T-cell (primary cell): ENCODE measurements around the gene PLEKHG2. TPM values are rescaled to one million over a fixed set of nuclear protein-coding genes. Genes with fewer than 3 reads are reported as not detected.

ENCODE experiments used
- ATAC-seq, 4 experiments: fragments of 200-7000 bp in 3 of 4; fragments of 150-1000 bp in 1 of 4; cut with Tn5 transposase; replicated peaks in 1 of 4; 1 replicate in 3 of 4; 2 replicates in 1 of 4; pipeline ENCODE4 v1.10.0; 2021; ENCODE audit warnings: moderate library complexity in 3 of 4, mild to moderate bottlenecking in 2 of 4, moderate number of reproducible peaks in 1 of 4
- CTCF ChIA-PET, 2 donors: fragments of 300-600 bp; sonication (Branson Sonifier 250); formaldehyde crosslinking; loops; one replicate each; lab custom pipeline; 2022; ENCODE audit warnings: antibody characterized with exemption in 2 of 2; lab: Charles Lee
- POLR2A ChIA-PET, 2 donors: fragments of 300-600 bp; sonication (Branson Sonifier 250); formaldehyde crosslinking; loops; one replicate each; lab custom pipeline; 2022; ENCODE audit warnings: antibody characterized with exemption in 2 of 2; lab: Charles Lee
- DNase-seq, 35 experiments: peaks; one replicate each; pipeline versions ENCODE4 v3.0.0 to v3.0.0-alpha.2; 2013 to 2023
- H3K27ac ChIP-seq: one replicate; pipeline ENCODE4 v1.5.1; 2013; ENCODE audit warnings: low read length
- H3K27me3 ChIP-seq, 2 experiments: replicated peaks in 1 of 2; 1 replicate in 1 of 2; 2 replicates in 1 of 2; pipeline versions ENCODE4 v1.6.1 to v1.7.0; 2013; ENCODE audit warnings: low read length in 1 of 2, mixed read lengths in 1 of 2; ENCODE audit not compliant: control insufficient read depth in 2 of 2, insufficient read depth in 2 of 2; ENCODE audit errors: extremely low read depth in 1 of 2
- H3K36me3 ChIP-seq, 2 donors: 1 replicate in 1 of 2; 2 replicates in 1 of 2; pipeline versions ENCODE4 v1.6.1 to v1.7.0; 2013; ENCODE audit warnings: low read length in 1 of 2; ENCODE audit not compliant: control insufficient read depth in 2 of 2, insufficient read depth in 1 of 2; ENCODE audit errors: extremely low read depth in 1 of 2
- H3K4me1 ChIP-seq, 2 experiments: 1 replicate in 1 of 2; 2 replicates in 1 of 2; pipeline versions ENCODE4 v1.6.1 to v1.7.0; 2013; ENCODE audit warnings: low read length in 2 of 2, mixed read lengths in 1 of 2; ENCODE audit not compliant: insufficient read depth in 2 of 2, control insufficient read depth in 1 of 2; ENCODE audit errors: extremely low read depth in 1 of 2
- H3K4me3 ChIP-seq, 2 donors: 1 replicate in 1 of 2; 2 replicates in 1 of 2; pipeline versions ENCODE4 v1.5.1 to v1.7.0; 2013; ENCODE audit warnings: mild to moderate bottlenecking in 2 of 2, low read length in 1 of 2, moderate library complexity in 1 of 2; ENCODE audit not compliant: control insufficient read depth in 1 of 2; ENCODE audit errors: extremely low read depth in 1 of 2
- H3K9me3 ChIP-seq: 2 replicates; pipeline ENCODE4 v1.7.0; 2013
- H3K27ac Mint-ChIP-seq, 2 donors: one replicate each; pipeline ENCODE4 v1.8.0; 2020 to 2021; ENCODE audit warnings: mild to moderate bottlenecking in 2 of 2, mixed read lengths in 2 of 2
- H3K27me3 Mint-ChIP-seq, 2 donors: one replicate each; pipeline ENCODE4 v1.8.0; 2021 to 2022; ENCODE audit warnings: mixed read lengths in 2 of 2
- H3K36me3 Mint-ChIP-seq: one replicate; pipeline ENCODE4 v1.8.0; 2021; ENCODE audit warnings: mixed read lengths
- H3K4me1 Mint-ChIP-seq, 3 donors: one replicate each; pipeline ENCODE4 v1.8.0; 2020 to 2022; ENCODE audit warnings: mixed read lengths in 3 of 3, mild to moderate bottlenecking in 1 of 3
- H3K4me3 Mint-ChIP-seq, 3 donors: one replicate each; pipeline ENCODE4 v1.8.0; 2020 to 2022; ENCODE audit warnings: mild to moderate bottlenecking in 3 of 3, mixed read lengths in 3 of 3, moderate library complexity in 3 of 3
- H3K9me3 Mint-ChIP-seq, 3 donors: one replicate each; pipeline ENCODE4 v1.8.0; 2020 to 2022; ENCODE audit warnings: mixed read lengths in 3 of 3
- WGBS: methylation state at CpG from one replicate; pipeline ENCODE4 v1.1.5; 2013; ENCODE audit warnings: missing lambda C conversion rate; ENCODE audit not compliant: insufficient coverage; 5-methylcytosine and 5-hydroxymethylcytosine counted together
- total RNA-seq, 35 experiments: library from RNA in 6 of 35; stranded (reverse) in 6 of 35; fragments of 120-200 nt in 1 of 35; gene quantifications; one replicate each; pipeline versions ENCODE4 v1.2.1 to v1.2.4 and lab custom pipeline; 2013 to 2026

Gene PLEKHG2
- total RNA-seq, 5 donors from 2014 or later (not counting 1 experiment from before 2014, with no cell fraction given) = 25.2 to 88.1 (median 36.7) TPM

DNA sequence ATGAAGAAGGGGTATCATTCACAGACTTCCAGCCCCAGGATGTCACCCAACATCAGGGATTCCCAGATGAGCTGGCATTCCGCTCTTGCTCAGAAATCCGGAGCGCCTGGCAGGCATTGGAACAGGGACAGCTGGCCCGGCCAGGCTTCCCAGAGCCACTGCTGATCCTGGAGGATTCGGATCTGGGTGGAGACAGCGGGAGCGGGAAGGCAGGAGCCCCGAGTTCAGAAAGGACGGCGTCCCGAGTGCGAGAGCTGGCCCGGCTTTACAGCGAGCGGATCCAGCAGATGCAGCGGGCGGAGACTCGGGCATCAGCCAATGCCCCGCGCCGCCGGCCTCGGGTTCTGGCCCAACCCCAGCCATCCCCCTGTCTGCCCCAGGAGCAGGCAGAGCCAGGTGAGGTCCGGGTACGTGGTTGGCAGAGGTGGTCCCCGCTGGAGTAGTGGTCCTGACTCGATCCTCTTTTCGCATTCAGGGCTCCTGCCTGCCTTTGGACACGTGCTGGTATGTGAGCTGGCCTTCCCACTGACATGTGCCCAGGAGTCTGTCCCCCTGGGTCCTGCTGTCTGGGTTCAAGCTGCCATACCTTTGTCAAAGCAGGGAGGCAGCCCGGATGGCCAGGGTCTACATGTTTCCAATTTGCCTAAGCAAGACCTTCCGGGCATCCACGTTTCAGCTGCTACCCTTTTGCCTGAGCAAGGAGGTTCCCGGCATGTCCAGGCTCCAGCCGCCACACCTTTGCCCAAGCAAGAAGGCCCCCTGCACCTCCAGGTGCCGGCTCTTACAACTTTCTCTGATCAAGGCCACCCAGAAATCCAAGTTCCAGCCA, 11.0 kb downstream of the PLEKHG2 start:
- no peak for ATAC-seq
- WGBS = 89% methylated on average over 35 of the region's 35 CpGs
- no peak for DNase-seq
- H3K9me3 ChIP-seq = no peaks in the 10 kb centered on the region
- ChIA-PET CTCF (interaction anchor here in 1 of 2 donors (0.6 kb wide), 1 partner anchor 11 kb away, joined by 3 read pairs; the partner anchor contains the start of gene PLEKHG2), POLR2A (interaction anchor here in 1 of 2 donors (1.8 kb wide), 1 partner anchor 12 kb away, joined by 6 read pairs; the partner anchor contains the start of gene RPS16)
- no peak overlapping the region for H3K27ac ChIP-seq
- no peaks in the 10 kb centered on the region for H3K4me1 ChIP-seq
- Mint-ChIP-seq H3K4me1 (no peaks in the 10 kb centered on the region), H3K27me3 (no peaks in the 10 kb centered on the region), H3K4me3 (no peak overlapping the region), H3K9me3 (no peaks in the 10 kb centered on the region), H3K27ac (no peak overlapping the region), H3K36me3 (peaks cover 16% of the 10 kb centered on the region)
- H3K4me3 ChIP-seq = no peak overlapping the region
- H3K27me3 ChIP-seq = no peaks in the 10 kb centered on the region
- H3K36me3 ChIP-seq = peaks cover 16 to 33% of the 10 kb centered on the region in 2 donors

GRCh38 chr19:39424934-39425333, 12.5 kb downstream of the PLEKHG2 start:
- ATAC-seq (no peak), DNase-seq (no peak)
- H3K4me1 ChIP-seq = no peaks in the 10 kb centered on the region
- H3K4me1 Mint-ChIP-seq = peaks cover 0 to 1% (median 0%) of the 10 kb centered on the region in 3 donors
- ChIA-PET CTCF (no interaction called here), POLR2A (interaction anchor here in 1 of 2 donors (1.8 kb wide), 1 partner anchor 11 kb away, joined by 6 read pairs; the partner anchor contains the start of gene RPS16)
- H3K9me3 Mint-ChIP-seq = no peaks in the 10 kb centered on the region
- H3K36me3 ChIP-seq = peaks cover 16 to 24% of the 10 kb centered on the region in 2 donors
- no peaks in the 10 kb centered on the region for H3K9me3 ChIP-seq
- H3K4me3 ChIP-seq = no peak overlapping the region
- no peaks in the 10 kb centered on the region for H3K27me3 ChIP-seq
- H3K36me3 Mint-ChIP-seq = peaks cover 8% of the 10 kb centered on the region
- H3K27ac Mint-ChIP-seq = no peak overlapping the region
- H3K27ac ChIP-seq = no peak overlapping the region
- WGBS = 90% methylated on average over 16 of the region's 16 CpGs
- no peak overlapping the region for H3K4me3 Mint-ChIP-seq
- H3K27me3 Mint-ChIP-seq = no peaks in the 10 kb centered on the region

- H3K27ac ChIP-seq = no peak overlapping the region
- POLR2A ChIA-PET = no interaction called here
- CTCF ChIA-PET = no interaction called here
- H3K4me3 ChIP-seq = no peak overlapping the region
- no peaks in the 10 kb centered on the region for H3K9me3 ChIP-seq
- ATAC-seq (no peak), DNase-seq (no peak)
- Mint-ChIP-seq H3K4me3 (no peak overlapping the region), H3K9me3 (no peaks in the 10 kb centered on the region), H3K4me1 (peaks cover 0 to 6% (median 5%) of the 10 kb centered on the region in 3 donors), H3K27me3 (no peaks in the 10 kb centered on the region), H3K27ac (peak overlapping the region in 1 of 2 donors; percentile 5), H3K36me3 (peaks cover 8% of the 10 kb centered on the region)
- peaks cover 0 to 5% of the 10 kb centered on the region in 2 experiments for H3K4me1 ChIP-seq
- 89% methylated on average over 7 of the region's 7 CpGs for WGBS
- H3K27me3 ChIP-seq = no peaks in the 10 kb centered on the region
- H3K36me3 ChIP-seq = peaks cover 11 to 22% of the 10 kb centered on the region in 2 donors
These were observed 13.3 kb downstream of the PLEKHG2 start for GRCh38 chr19:39425744-39426143.

GRCh38 chr19:39426170-39426569, 13.7 kb downstream of the PLEKHG2 start:
- Histone ChIP-seq H3K9me3 (no peaks in the 10 kb centered on the region), H3K4me3 (no peak overlapping the region), H3K27me3 (no peaks in the 10 kb centered on the region), H3K36me3 (peaks cover 11 to 19% of the 10 kb centered on the region in 2 donors), H3K27ac (no peak overlapping the region), H3K4me1 (peaks cover 0 to 9% of the 10 kb centered on the region in 2 experiments)
- no peak overlapping the region for H3K4me3 Mint-ChIP-seq
- 85% methylated on average over 3 of the region's 5 CpGs for WGBS
- H3K27me3 Mint-ChIP-seq = no peaks in the 10 kb centered on the region
- CTCF ChIA-PET = interaction anchor here in 1 of 2 donors (1.2 kb wide), 1 partner anchor 10 kb away, joined by 3 read pairs; the partner anchor contains the start of gene RPS16
- no peaks in the 10 kb centered on the region for H3K9me3 Mint-ChIP-seq
- peak overlapping the region in 1 of 2 donors; percentile 5 for H3K27ac Mint-ChIP-seq
- DNase-seq (no peak), ATAC-seq (no peak)
- H3K36me3 Mint-ChIP-seq = peaks cover 8% of the 10 kb centered on the region
- POLR2A ChIA-PET = no interaction called here
- H3K4me1 Mint-ChIP-seq = peaks cover 0 to 11% (median 10%) of the 10 kb centered on the region in 3 donors

- peaks cover 11 to 22% of the 10 kb centered on the region in 2 donors for H3K36me3 ChIP-seq
- H3K27me3 ChIP-seq = no peaks in the 10 kb centered on the region
- 100% methylated on average over 4 of the region's 11 CpGs for WGBS
- peaks cover 0 to 12% of the 10 kb centered on the region in 2 experiments for H3K4me1 ChIP-seq
- Mint-ChIP-seq H3K4me3 (no peak overlapping the region), H3K4me1 (peaks cover 0 to 17% (median 16%) of the 10 kb centered on the region in 3 donors), H3K27me3 (no peaks in the 10 kb centered on the region), H3K27ac (no peak overlapping the region), H3K9me3 (no peaks in the 10 kb centered on the region), H3K36me3 (peaks cover 13% of the 10 kb centered on the region)
- H3K4me3 ChIP-seq = no peak overlapping the region
- H3K27ac ChIP-seq = no peak overlapping the region
- POLR2A ChIA-PET = interaction anchor here (0.6 to 1.1 kb wide), 3 partner anchors 16 to 993 kb away, joined by 3 to 7 read pairs (median 3); partner anchors contain the start of genes MED29 (in 1 of the 2) and PAF1 (in 1 of the 2)
- no peaks in the 10 kb centered on the region for H3K9me3 ChIP-seq
- ATAC-seq = no peak
- DNase-seq = no peak
- CTCF ChIA-PET = no interaction called here
These were observed 15.2 kb downstream of the PLEKHG2 start for GRCh38 chr19:39427707-39428106.

DNA sequence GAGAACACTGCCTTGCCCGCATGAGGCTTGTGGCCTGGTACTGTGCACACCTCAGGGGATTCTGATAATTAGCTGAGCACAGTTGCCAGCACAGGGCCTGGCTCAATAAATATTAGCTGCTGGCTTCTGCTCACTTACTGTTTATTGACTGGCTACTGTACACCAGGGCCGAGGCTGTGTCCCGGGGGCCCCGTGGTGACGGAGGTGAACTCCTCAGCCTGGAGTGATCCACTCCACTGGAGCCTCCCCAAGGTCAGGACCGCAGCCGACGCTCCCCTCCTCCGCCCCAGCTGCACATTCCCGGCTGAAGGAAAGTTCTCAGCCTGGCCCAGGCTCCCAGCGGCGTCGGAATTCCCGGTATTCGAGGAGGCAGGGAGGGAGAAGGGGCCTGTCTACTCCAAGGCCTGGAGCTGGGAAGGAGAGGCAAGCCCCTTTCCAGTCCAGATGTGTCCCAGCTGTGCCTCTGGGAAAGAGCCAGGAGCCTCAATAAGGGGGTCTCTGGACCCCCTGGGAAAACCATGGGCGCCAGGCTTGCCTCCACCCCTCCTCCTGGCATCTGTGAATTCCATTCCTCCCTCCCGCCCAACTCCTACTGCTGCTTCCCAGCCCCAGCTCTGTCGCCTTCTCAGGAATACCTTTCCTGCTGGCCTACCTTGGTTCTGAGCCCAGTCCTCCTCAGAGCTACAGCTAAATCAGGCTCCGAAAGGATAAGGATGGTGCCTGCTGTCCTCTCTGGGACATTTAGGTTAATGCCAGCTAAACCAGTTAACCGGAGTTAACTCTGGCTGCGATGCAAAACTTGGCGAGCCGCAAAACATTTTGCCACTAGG, 16.0 kb downstream of the PLEKHG2 start:
- no peak overlapping the region for H3K27ac ChIP-seq
- no peak overlapping the region for H3K4me3 ChIP-seq
- H3K27me3 ChIP-seq = no peaks in the 10 kb centered on the region
- ChIA-PET POLR2A (interaction anchor here in 1 of 2 donors (0.7 kb wide), 1 partner anchor 17 kb away, joined by 3 read pairs; no protein-coding TSS in a partner anchor), CTCF (interaction anchor here in 1 of 2 donors (0.6 kb wide), 1 partner anchor 32 kb away, joined by 3 read pairs; no protein-coding TSS in a partner anchor)
- Mint-ChIP-seq H3K4me3 (no peak overlapping the region), H3K36me3 (peaks cover 17% of the 10 kb centered on the region), H3K4me1 (peaks cover 5 to 23% (median 23%) of the 10 kb centered on the region in 3 donors), H3K27ac (no peak overlapping the region), H3K9me3 (no peaks in the 10 kb centered on the region), H3K27me3 (no peaks in the 10 kb centered on the region)
- DNase-seq = peak in 1 of 35 experiments; percentile 12
- H3K4me1 ChIP-seq = peaks cover 0 to 13% of the 10 kb centered on the region in 2 experiments
- no peak for ATAC-seq
- peaks cover 4 to 22% of the 10 kb centered on the region in 2 donors for H3K36me3 ChIP-seq
- 75% methylated on average over 8 of the region's 23 CpGs for WGBS
- no peaks in the 10 kb centered on the region for H3K9me3 ChIP-seq
